C4-2B (cell line): ENCODE data around the gene TTLL7.

Source experiments
- ZFX ChIP-seq: fragments of 450-650 bp; IDR thresholded peaks from 2 replicates; pipeline ENCODE4 v1.6.1; 2017
- TF ChIP-seq, protein P1 (sequence below): fragments of 450-650 bp; conservative IDR thresholded peaks from 2 replicates; pipeline ENCODE4 v1.5.1; 2017; ENCODE audit warnings: mild to moderate bottlenecking

DNA sequence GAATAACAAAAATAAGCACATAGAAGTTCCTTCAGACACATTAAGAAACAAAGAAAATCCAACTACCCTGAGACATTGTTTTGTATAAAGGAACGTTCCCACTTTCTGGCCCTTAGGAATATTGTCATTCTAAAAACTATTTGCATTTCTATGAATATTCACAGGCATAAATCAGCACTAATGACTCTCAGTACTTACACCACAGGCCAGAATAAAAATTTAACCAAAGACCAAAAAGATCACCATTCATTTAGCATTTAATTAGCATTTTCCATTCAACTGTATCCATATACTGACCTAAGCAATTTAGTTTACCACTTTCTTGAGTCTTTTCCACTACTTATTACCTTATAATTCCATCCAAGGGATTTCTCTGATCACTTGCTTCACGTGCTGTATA, 75.4 kb downstream of the TTLL7 start:
- TF ChIP-seq, protein P1, sequence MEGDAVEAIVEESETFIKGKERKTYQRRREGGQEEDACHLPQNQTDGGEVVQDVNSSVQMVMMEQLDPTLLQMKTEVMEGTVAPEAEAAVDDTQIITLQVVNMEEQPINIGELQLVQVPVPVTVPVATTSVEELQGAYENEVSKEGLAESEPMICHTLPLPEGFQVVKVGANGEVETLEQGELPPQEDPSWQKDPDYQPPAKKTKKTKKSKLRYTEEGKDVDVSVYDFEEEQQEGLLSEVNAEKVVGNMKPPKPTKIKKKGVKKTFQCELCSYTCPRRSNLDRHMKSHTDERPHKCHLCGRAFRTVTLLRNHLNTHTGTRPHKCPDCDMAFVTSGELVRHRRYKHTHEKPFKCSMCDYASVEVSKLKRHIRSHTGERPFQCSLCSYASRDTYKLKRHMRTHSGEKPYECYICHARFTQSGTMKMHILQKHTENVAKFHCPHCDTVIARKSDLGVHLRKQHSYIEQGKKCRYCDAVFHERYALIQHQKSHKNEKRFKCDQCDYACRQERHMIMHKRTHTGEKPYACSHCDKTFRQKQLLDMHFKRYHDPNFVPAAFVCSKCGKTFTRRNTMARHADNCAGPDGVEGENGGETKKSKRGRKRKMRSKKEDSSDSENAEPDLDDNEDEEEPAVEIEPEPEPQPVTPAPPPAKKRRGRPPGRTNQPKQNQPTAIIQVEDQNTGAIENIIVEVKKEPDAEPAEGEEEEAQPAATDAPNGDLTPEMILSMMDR = no peak
- no peak for TF ChIP-seq ZFX
